Hematopoietic multipotent progenitor cell (in vitro differentiated cells): ENCODE data around the gene ASB16. TPM values are rescaled to one million over a fixed set of nuclear protein-coding genes. Genes with fewer than 3 reads are reported as not detected.
"Not testable (repeated sequence)": the region's sequence is repeated elsewhere in the genome, so short reads cannot be mapped to it uniquely, and the experiment has no call there.

Source experiments
- DNase-seq, 3 donors: peaks; one replicate each; pipeline ENCODE4 v3.0.0-alpha.2; 2011 to 2015; ENCODE audit warnings: low read depth in 2 of 3, low spot score in 2 of 3
- total RNA-seq: library from RNA; depleted of rRNA; stranded (reverse); fragments of >200 nt; gene quantifications from one replicate; pipeline ENCODE4 v1.2.3, GENCODE V29; 2012

The ASB16 gene
- total RNA-seq = not detected

- no peak for DNase-seq
Observed at GRCh38 chr17:44170499-44171201, at the start of gene ASB16. TSS of gene ASB16 (plus strand) at chr17:44170704. CDS start at chr17:44170790, 86 bp downstream.

- no peak for DNase-seq
Observed at GRCh38 chr17:44120851-44121605, 49.5 kb upstream of the ASB16 start.

GRCh38 chr17:44121997-44122815, 48.3 kb upstream of the ASB16 start:
- DNase-seq = no peak

GRCh38 chr17:44122816-44123355, 47.6 kb upstream of the ASB16 start:
- peak in 1 of 3 donors; percentile 24 for DNase-seq

- peak; percentile 83 to 97 (median 93) for DNase-seq
Observed at GRCh38 chr17:44123356-44124117, 47.0 kb upstream of the ASB16 start, which contains the start of gene HDAC5. TSS of gene HDAC5 (minus strand) at chr17:44123641. CDS start at chr17:44117515, 6,126 bp downstream.

GRCh38 chr17:44124118-44124438, 46.4 kb upstream of the ASB16 start:
- DNase-seq = no peak

- DNase-seq = no peak
Observed at GRCh38 chr17:44128383-44128782, 42.1 kb upstream of the ASB16 start.

- no peak for DNase-seq
Observed at GRCh38 chr17:44130693-44131349, 39.7 kb upstream of the ASB16 start.

GRCh38 chr17:44131372-44131771, 39.1 kb upstream of the ASB16 start:
- DNase-seq = not testable (repeated sequence)

- DNase-seq = no peak
Observed at GRCh38 chr17:44132275-44132821, 38.2 kb upstream of the ASB16 start.

GRCh38 chr17:44133918-44134476, 36.5 kb upstream of the ASB16 start:
- no peak for DNase-seq

GRCh38 chr17:44134752-44135568, 35.5 kb upstream of the ASB16 start:
- DNase-seq = no peak

GRCh38 chr17:44137891-44138709, 32.4 kb upstream of the ASB16 start:
- peak in 2 of 3 donors; percentile 82 to 87 for DNase-seq

- not testable (repeated sequence) for DNase-seq
Observed at GRCh38 chr17:44143921-44144320, 26.6 kb upstream of the ASB16 start.

GRCh38 chr17:44144966-44145739, 25.4 kb upstream of the ASB16 start:
- DNase-seq = no peak
